GM19023 (cell line): Measurements from ENCODE around the gene POLR1D.
"Not testable (repeated sequence)": the region's sequence is repeated elsewhere in the genome, so short reads cannot be mapped to it uniquely, and the experiment has no call there.

Experiments
- ATAC-seq: cut with Tn5 transposase; IDR thresholded peaks from one replicate; pipeline ENCODE4 v1.9.1; 2021; ENCODE audit warnings: mild to moderate bottlenecking, moderate library complexity; ENCODE audit not compliant: unreplicated experiment

POLR1D gene

DNA sequence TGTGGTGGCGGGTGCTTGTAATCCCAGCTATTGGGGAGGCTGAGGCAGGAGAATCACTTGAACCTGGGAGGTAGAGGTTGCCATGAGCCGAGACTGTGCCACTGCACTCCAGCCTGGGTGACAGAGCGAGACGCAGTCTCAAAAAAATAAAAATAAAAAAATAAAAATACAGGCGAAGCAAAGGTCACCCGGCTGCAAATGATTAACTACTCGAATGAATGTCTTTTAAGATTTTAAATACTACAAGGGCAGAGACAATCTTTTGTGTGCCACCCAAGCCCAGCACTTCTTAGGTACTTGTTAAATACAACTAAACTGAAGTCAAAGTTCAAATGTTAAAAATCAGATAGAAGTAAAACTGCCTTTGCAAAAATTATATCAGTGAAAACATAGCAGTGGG, 8.1 kb upstream of the POLR1D start:
- no peak for ATAC-seq

GRCh38 chr13:27617881-27618321, 3.8 kb upstream of the POLR1D start:
- ATAC-seq: no peak

DNA sequence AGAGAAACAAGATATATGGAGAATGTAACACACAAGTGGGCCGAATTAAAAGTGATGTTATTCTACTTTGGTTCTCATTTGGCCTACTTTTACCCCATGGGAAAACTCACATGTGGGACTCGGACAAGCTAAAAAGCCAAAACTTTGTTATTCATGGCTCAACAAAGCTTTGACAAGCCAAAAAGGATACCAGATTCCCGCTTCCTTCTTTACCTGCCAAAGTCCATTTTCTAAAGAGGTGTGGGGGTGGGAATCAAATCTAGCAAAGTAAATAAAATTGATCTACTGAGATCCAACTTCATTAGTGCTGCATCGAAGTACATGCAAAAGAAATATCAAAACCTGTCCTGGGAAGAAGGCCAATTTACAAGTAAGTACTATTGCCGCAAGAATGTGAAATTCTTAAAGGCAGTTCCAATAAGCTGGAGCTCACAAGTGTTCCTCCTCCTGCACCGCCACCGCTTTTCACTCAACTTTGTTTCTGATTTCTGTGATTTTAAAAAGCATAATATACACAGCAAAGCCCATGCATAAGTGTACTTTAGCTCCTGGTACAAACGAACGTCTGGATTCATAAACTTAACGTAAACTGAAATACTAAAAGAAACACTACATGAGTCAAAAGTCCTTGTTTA, 2.5 kb upstream of the POLR1D start:
- no peak for ATAC-seq

- ATAC-seq: peak; percentile 30
Measured at GRCh38 chr13:27619728-27620376, 1.8 kb upstream of the POLR1D start.

DNA sequence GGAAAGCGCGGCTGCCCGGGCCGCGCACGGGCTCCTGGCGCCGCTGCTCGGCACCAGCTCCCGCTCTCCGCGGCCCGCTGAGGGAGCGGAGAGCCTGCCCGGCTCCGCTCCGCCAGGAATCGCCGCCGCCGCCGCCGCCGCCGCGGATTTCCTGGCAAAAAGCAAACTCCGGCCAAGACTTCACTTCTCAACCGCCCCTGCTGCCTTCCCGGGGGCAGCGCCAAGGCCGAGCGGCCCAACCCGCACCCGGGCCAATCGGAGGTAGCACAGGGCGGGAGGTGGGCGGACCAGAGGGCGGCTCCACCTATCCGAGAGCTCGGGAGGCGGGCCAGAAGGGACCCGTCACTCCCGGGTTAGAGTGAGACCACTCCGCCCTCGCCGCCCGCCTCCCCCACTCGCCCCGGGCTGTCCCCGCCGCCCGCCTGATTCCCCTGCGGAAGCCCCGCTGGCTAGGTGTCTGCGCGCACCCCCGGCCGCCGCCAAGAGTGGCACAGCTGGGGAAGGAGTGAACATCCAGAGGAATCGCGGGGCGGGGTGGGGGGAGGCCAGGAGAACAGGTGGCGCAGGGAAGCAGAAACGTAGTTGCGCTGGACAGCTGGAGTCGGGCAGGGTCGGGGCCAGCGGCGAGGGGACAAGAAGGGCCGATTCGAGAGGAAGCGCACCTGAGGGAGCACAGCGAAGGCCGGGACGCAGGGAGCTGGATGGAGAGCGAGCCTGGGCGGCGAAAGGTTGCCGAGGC, 1.1 kb upstream of the POLR1D start, which contains the start of gene LNX2:
Gene LNX2 (minus strand): TSS at position 153 of the 739 bp plus-strand sequence. CDS start 38,826 bp downstream, outside the sequence.
- peak; percentile 88 for ATAC-seq

GRCh38 chr13:27621116-27621365, 651 bp upstream of the POLR1D start:
- no peak for ATAC-seq

- peak; percentile 1 for ATAC-seq
Measured at GRCh38 chr13:27622102-27622820, 569 bp downstream of the POLR1D start.

DNA sequence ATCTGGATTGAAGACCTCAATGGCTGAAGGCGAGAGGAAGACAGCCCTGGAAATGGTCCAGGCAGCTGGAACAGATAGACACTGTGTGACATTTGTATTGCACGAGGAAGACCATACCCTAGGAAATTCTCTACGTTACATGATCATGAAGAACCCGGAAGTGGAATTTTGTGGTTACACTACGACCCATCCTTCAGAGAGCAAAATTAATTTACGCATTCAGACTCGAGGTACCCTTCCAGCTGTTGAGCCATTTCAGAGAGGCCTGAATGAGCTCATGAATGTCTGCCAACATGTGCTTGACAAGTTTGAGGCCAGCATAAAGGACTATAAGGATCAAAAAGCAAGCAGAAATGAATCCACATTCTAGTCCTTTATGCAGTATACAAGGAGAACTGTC, 1.2 kb downstream of the POLR1D start:
- ATAC-seq: no peak

DNA sequence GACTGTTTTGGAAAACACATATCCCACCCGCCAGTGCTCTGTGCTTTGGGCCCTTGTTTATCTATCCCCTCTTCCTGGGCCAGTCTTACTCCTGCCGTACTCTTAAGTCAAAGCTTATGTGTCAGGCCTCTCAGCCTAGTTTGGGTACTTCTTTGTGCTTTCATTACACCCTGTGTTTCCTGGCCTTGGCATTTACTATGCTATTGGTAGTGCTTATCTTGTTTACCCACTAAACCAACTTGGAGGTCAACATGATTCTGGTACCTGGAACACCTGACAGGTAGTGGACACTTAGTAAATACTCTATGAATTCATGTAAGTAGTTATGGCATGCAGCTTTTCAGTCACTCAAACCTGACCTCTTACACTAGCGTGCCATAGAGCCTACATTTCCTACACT, 2.4 kb downstream of the POLR1D start:
- ATAC-seq: no peak

DNA sequence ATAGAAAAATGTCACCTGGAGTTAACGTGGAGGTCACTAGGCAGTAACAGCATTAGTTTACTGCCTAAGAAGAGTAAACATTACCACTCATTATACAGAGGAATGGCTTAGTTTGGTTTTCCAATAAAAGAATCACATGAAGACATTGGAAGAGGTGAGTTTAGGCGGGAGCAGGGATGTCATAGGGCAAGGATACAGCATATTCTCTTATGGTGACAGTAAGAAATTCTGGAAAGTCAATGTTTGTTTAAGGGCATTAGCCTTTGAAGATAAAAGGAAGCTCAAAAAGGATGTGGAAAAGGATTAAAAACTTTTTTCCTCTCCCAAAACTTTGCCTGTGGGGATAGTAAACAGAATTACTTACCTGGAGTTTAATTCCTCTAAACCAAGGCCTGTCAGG, 4.1 kb downstream of the POLR1D start:
- ATAC-seq: no peak

- ATAC-seq: no peak
Measured at GRCh38 chr13:27627380-27627779, 5.7 kb downstream of the POLR1D start.

DNA sequence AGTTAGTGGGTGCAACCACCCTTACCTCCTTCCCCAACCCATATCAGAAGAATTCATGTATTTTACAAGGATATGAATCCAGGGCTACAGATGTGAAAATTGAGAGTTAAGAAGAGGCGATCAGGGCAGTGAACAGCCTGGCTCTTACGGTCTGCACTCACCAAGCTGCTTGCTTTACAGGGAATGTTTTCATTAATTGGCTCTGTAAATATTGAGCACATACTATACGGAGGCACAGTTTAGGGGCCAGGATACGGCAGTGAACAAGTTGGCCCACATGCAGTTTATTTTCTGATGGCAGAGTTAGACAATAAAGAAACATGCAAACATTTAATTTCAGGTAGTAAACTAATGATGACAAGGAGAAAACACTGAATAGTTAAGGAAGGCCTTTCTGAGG, 6.4 kb downstream of the POLR1D start:
- ATAC-seq: no peak

DNA sequence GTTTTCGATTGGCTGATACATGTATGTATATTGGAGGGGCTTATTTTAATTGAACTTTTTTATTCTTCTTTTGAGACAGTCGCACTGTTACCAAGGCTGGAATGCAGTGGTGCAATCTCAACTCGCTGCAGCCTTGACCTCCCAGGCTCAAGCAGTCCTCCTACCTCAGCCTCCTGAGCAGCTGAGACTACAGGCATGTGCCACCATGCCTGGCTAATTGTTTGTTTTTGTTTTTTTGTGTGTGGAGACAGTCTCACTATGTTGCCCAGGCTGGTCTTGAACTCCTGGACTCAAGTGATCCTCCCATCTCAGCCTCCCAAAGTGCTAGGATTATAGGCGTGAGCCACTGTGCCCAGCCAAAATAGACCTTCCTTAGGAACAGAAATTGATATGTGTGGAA, 7.1 kb downstream of the POLR1D start:
- ATAC-seq: not testable (repeated sequence)

DNA sequence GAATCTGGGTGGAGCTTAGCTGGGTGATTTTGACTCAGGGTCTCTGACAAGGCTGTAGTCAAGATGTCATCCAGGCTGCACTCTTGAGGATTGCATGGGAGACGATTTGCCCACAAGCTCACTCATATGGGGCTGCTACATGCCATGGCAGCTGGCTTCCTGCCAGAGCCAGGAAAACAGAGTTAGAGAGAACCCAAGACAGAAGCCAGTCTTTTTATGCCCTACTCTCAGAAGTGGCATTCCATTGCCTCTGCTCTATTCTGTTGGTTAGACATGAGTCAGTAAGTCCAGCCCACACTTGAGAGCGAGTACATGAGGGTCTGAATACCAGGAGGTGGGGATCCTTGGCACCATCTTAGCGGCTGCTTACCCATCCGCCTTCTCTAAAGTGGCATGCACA, 9.5 kb downstream of the POLR1D start:
- ATAC-seq: no peak

DNA sequence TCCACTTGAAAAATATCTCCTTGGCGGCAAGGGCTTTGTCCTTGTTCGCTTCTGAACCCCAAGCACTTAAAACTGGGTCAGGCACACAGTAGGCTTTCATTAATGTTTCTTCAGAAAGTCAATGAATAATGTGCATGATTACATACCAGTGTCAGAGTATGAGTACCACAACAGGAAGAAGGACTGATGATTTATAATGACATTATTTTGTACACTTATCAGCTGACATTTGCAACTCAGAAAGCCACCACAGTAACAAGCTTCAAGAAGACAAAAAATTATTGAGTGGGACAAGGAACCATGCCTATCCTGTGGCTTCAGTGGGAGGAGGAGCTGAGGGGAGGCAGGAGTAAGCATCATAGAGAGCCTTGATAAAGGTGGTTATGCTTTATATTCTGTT, 10.0 kb downstream of the POLR1D start:
- no peak for ATAC-seq

DNA sequence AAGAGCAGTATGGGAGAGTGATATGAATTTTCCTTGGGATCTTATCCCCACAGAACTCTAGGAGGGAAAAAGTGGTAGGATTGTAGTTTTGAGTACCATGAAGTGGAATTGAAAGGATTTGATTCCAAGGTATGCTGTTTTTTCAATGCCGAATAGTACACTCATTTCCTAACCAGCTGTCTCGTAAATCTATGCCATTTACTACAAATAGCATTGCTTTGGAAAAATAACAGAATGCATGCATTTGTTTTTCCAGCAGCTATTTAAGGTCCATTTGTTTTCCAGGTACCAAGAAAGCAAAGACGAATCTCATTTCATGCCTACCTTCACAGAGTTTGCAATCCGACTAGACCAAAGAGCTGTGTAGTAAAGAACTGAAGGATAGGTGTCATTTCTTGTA, 10.5 kb downstream of the POLR1D start:
- ATAC-seq: no peak

DNA sequence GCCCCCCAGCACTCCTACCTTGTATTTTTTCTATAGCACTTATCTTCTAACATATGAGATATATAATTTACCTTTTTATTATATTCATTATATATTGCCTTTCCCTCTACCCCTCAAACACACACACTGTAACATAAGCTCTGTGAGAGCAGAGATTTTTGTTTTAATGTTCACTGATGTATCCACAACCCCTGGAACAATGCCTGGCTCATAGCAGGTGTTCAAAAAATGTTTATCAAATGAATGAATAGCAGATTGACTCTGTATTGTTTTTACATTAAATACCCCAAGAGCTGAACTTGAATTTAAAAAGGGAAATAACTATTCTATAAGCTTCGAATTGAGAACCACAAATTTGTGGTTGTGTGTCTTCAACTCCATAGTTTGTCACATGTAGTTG, 11.0 kb downstream of the POLR1D start:
- no peak for ATAC-seq

GRCh38 chr13:27634231-27634630, 12.5 kb downstream of the POLR1D start:
- ATAC-seq: no peak

DNA sequence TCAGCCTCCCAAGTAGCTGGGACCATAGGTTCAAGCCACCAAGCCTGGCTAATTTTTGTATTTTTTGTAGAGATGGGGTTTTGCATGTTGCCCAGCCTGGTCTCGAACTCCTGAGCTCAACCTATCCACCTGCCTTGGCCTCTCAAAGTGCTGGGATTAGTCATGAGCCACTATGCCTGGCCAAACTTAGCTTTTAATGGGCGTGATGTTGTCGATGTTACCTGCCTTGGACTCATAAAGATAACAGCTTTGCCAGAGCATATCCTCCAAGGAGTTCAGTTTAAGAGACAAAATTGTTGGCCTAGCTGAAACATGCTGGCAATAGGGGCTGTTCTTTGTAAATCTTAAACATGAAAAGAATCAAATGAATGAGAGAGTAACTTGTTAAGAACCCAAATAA, 13.1 kb downstream of the POLR1D start:
- no peak for ATAC-seq

DNA sequence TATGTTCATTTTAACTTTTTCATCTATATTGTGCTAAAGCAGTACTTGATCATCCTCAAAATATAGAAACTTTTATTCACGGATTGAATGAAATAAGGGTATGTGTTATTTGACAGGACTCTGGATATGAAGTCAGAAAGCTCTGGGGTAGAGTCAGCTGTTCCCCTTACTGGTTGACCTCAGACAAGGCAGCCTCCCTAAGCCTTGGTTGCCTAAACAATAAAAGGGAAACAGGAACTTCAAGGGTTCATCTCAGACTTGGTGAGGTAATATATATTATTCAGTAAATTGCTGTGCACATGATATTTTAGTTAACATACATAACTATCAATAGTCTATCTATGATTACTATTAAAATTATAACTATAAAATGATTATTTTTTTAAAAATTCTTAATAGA, 13.6 kb downstream of the POLR1D start:
- no peak for ATAC-seq

DNA sequence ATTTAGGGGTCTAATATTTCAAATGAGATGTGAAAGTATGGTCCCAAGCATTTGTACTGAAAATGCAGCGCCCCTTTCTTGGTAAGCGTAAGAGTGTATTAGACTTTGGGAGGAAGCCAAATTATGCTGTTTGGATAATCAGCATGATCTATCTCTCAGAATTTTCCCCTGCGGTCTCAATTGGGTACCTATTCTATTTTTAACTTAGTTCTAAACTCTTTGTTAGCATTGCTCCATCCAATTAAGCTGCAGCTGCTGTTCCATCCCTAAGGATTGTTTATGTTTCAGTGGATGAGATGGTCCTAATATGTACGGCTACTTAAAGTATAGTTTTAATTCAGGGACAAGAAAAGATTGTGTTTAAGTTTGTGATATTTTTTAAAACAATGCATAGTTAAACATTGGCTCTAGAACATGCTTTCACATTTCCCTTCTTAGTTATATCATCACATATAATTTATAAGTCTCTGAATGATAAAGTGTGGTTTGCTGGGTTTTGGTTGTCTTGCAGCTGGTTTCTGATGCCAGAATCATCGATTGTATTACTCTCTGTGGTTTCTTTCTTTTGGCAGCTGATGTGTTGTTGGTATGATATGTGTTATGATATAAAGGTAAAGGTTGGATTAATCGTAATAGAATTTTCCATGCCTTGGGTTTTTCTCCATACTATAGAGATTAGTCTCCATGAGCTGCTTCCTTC, 15.0 kb downstream of the POLR1D start:
- no peak for ATAC-seq
